Uterus (tissue), 4 donors: ENCODE measurements around the gene ERO1A. TPM values are rescaled to one million over a fixed set of nuclear protein-coding genes. Genes with fewer than 3 reads are reported as not detected.

Experiments
- DNase-seq, 2 donors: peaks; one replicate each; pipeline ENCODE4 v3.0.0-alpha.2; 2019 to 2020
- H3K27ac ChIP-seq, 2 donors: fragments of 200-600 bp; sonication (generic); 1 replicate in 1 of 2; 2 replicates in 1 of 2; pipeline ENCODE4 v1.5.1; 2016 to 2018
- H3K27me3 ChIP-seq, 2 donors: fragments of 200-600 bp; sonication (generic); one replicate each; pipeline ENCODE4 v1.5.1; 2018 to 2019; ENCODE audit warnings: control low read depth in 1 of 2
- H3K36me3 ChIP-seq, 2 donors: fragments of 200-600 bp; sonication (generic); one replicate each; pipeline ENCODE4 v1.5.1; 2019; ENCODE audit warnings: control low read depth in 1 of 2
- H3K4me1 ChIP-seq, 2 donors: fragments of 200-600 bp; sonication (generic); one replicate each; pipeline ENCODE4 v1.5.1; 2018 to 2019; ENCODE audit warnings: control low read depth in 1 of 2
- H3K4me3 ChIP-seq, 2 donors: fragments of 200-600 bp; sonication (generic); 1 replicate in 1 of 2; 2 replicates in 1 of 2; pipeline ENCODE4 v1.5.1; 2018 to 2019; ENCODE audit warnings: mild to moderate bottlenecking in 1 of 2
- H3K9me3 ChIP-seq, 2 donors: fragments of 200-600 bp; sonication (generic); one replicate each; pipeline ENCODE4 v1.5.1; 2019; ENCODE audit warnings: control low read depth in 1 of 2
- POLR2A ChIP-seq, 2 donors: fragments of 450-650 bp; IDR thresholded peaks; one replicate each; pipeline ENCODE4 v1.6.1; 2016; ENCODE audit warnings: antibody characterized with exemption in 2 of 2, mild to moderate bottlenecking in 1 of 2, moderate library complexity in 1 of 2
- intact Hi-C: fragments of 100-400 bp; cut with DNase I; formaldehyde crosslinking; loops from one replicate; pipeline ENCODE4 v1.15.1; 2023; ENCODE audit warnings: low total_unique reads
- total RNA-seq, 4 donors: library from RNA; depleted of rRNA in 3 of 4; stranded (reverse); fragments of >200 nt in 3 of 4; gene quantifications; one replicate each; pipeline versions ENCODE4 v1.1.0 to v1.2.4, GENCODE V29; 2014 to 2023
- TF ChIP-seq, protein P1 (sequence below), 4 experiments: fragments of 200-600 bp in 2 of 4; fragments of 450-650 bp in 2 of 4; sonication (generic) in 2 of 4; IDR thresholded peaks; one replicate each; pipeline ENCODE4 v1.5.1; 2016 to 2019; ENCODE audit warnings: antibody characterized with exemption in 4 of 4, mild to moderate bottlenecking in 2 of 4, moderate library complexity in 1 of 4
- donor health status: DM: yes; HTN: yes; CAD: no.

The ERO1A gene
- total RNA-seq, 4 donors from 2014 or later = 21.3 to 38.2 (median 30.4) TPM

DNA sequence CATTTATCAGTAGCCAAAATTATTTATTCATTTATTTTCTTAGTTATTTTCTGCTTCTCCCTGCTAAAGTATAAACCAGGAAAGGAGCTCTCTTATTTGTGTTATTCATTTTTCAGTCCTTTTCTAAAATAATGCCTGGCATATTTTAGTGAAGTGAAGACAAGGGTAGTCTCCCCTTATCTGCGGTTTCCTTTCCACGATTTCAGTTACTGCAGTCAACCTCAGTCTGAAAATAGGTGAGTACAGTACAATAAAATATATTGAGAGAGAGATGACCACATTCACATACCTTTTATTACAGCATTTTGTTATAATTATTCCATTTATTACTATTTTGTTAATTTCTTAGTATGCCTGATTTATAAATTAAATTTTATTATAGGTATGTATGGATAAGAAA is 85.2 kb downstream of the ERO1A start:
- no peak for DNase-seq
- no peaks in the 10 kb centered on the region for H3K4me1 ChIP-seq
- intact Hi-C loops = no loop called here
- TF ChIP-seq POLR2A (IDR thresholded peaks at IDR 0.05) = no peak
- TF ChIP-seq, protein P1, sequence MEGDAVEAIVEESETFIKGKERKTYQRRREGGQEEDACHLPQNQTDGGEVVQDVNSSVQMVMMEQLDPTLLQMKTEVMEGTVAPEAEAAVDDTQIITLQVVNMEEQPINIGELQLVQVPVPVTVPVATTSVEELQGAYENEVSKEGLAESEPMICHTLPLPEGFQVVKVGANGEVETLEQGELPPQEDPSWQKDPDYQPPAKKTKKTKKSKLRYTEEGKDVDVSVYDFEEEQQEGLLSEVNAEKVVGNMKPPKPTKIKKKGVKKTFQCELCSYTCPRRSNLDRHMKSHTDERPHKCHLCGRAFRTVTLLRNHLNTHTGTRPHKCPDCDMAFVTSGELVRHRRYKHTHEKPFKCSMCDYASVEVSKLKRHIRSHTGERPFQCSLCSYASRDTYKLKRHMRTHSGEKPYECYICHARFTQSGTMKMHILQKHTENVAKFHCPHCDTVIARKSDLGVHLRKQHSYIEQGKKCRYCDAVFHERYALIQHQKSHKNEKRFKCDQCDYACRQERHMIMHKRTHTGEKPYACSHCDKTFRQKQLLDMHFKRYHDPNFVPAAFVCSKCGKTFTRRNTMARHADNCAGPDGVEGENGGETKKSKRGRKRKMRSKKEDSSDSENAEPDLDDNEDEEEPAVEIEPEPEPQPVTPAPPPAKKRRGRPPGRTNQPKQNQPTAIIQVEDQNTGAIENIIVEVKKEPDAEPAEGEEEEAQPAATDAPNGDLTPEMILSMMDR (IDR thresholded peaks at IDR 0.05) = no peak
- H3K27me3 ChIP-seq = no peaks in the 10 kb centered on the region
- H3K27ac ChIP-seq = no peak overlapping the region
- H3K4me3 ChIP-seq = no peak overlapping the region
- H3K36me3 ChIP-seq = no peaks in the 10 kb centered on the region
- H3K9me3 ChIP-seq = no peaks in the 10 kb centered on the region

DNA sequence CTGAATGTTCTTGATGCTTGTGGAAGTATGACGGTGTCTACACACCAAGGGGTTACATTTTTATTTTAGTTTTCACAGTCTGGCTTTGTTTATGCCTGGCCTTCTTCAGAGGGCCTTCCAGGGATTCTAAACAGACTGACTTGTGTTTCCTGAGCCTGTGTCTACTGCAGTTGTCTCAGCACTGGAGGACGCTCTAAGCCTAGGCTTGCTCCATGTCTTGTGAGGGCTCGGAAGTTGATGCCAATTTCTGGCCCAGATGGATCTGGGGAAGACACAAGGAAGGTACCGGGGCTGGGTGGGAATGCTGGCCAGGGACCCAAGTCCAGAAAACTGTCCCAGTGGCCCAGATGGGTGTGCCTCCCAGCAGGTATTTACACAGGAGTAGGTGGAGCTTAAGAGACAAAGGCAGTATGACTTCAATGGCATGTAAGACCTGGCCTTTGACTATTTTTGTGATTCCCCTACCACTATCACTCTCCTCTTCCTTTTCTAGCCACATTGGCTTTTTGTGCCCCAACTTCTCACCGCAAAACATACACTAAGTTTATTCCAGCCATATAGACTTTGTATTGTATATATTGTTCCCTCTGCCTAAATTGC is 85.8 kb downstream of the ERO1A start:
- intact Hi-C loops = no loop called here
- H3K4me3 ChIP-seq = no peak overlapping the region
- H3K27ac ChIP-seq = no peak overlapping the region
- no peak for TF ChIP-seq POLR2A (IDR thresholded peaks at IDR 0.05)
- TF ChIP-seq, protein P1 (IDR thresholded peaks at IDR 0.05) = no peak
- H3K9me3 ChIP-seq = no peaks in the 10 kb centered on the region
- no peak for DNase-seq
- H3K27me3 ChIP-seq = no peaks in the 10 kb centered on the region
- no peaks in the 10 kb centered on the region for H3K36me3 ChIP-seq
- H3K4me1 ChIP-seq = no peaks in the 10 kb centered on the region

DNA sequence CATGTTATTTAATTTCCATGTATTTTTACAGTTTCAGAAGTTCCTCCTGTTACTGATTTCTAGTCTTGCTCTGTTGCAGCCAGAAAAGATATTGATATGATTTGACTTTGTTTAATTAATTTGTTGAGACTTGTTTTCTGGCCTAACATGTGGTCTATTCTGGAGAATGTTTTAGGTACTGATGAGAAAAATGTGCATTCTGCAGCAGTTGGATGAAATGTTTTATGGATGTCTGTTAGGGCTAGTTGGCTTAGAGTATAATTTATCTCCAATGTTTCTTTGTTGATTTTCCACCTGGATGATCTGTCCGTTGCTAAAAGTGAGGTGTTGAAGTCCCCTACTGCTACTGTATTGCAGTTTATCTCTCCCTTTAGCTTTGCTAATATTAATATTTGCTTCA is 88.3 kb downstream of the ERO1A start:
- no peaks in the 10 kb centered on the region for H3K36me3 ChIP-seq
- TF ChIP-seq, protein P1 (IDR thresholded peaks at IDR 0.05) = no peak
- no peak for TF ChIP-seq POLR2A (IDR thresholded peaks at IDR 0.05)
- no peaks in the 10 kb centered on the region for H3K27me3 ChIP-seq
- DNase-seq = no peak
- H3K4me3 ChIP-seq = no peak overlapping the region
- intact Hi-C loops = no loop called here
- H3K4me1 ChIP-seq = no peaks in the 10 kb centered on the region
- no peak overlapping the region for H3K27ac ChIP-seq
- H3K9me3 ChIP-seq = no peaks in the 10 kb centered on the region

DNA sequence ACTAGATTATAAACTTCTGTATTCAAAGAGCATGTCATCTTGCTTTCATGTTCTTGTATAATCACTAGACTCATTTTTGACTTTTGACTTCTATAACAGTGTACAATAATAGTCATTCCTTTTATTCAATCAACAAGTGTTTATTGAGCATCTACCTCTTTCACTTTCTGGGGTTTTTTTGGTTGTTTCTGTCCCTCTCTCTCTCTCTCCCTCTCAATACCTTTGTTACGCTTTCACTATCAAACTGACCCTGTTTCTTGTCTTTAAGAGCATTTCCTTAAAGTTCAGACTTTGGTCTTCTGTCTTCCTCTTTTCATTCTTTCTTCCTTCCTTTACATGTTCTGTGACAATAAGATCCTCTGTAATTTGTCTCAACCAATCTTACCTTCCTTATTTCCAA is 93.2 kb downstream of the ERO1A start:
- intact Hi-C loops = no loop called here
- Histone ChIP-seq H3K27me3 (no peaks in the 10 kb centered on the region), H3K9me3 (no peaks in the 10 kb centered on the region), H3K27ac (no peak overlapping the region), H3K36me3 (no peaks in the 10 kb centered on the region), H3K4me3 (no peak overlapping the region), H3K4me1 (no peaks in the 10 kb centered on the region)
- DNase-seq = no peak
- TF ChIP-seq, protein P1 (IDR thresholded peaks at IDR 0.05) = no peak
- TF ChIP-seq POLR2A (IDR thresholded peaks at IDR 0.05) = no peak

DNA sequence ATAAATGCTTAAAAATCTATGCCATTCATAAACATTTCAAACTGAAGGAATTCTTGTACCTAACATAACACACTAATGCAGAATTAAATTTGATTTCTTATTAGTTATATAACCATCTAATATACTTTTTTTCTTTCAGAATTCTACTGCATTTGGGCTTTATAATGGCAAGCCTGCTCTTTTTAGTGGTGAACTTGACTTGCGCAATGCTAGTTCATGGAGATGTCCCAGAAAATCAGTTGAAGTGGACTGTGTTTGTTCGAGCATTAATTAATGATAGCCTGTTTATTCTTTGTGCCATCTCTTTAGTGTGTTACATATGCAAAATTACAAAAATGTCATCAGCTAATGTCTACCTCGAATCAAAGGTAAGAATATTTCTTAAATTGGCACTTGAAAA is 95.4 kb downstream of the ERO1A start:
- DNase-seq = no peak
- H3K27ac ChIP-seq = no peak overlapping the region
- H3K4me3 ChIP-seq = no peak overlapping the region
- H3K36me3 ChIP-seq = no peaks in the 10 kb centered on the region
- no peaks in the 10 kb centered on the region for H3K4me1 ChIP-seq
- intact Hi-C loops = no loop called here
- H3K27me3 ChIP-seq = no peaks in the 10 kb centered on the region
- H3K9me3 ChIP-seq = no peaks in the 10 kb centered on the region
- TF ChIP-seq, protein P1 (IDR thresholded peaks at IDR 0.05) = no peak
